ENCODE measurements around the gene SLC49A3.
"Not testable (repeated sequence)": the region's sequence is repeated elsewhere in the genome, so short reads cannot be mapped to it uniquely, and the experiment has no call there.

SLC49A3 gene

DNA sequence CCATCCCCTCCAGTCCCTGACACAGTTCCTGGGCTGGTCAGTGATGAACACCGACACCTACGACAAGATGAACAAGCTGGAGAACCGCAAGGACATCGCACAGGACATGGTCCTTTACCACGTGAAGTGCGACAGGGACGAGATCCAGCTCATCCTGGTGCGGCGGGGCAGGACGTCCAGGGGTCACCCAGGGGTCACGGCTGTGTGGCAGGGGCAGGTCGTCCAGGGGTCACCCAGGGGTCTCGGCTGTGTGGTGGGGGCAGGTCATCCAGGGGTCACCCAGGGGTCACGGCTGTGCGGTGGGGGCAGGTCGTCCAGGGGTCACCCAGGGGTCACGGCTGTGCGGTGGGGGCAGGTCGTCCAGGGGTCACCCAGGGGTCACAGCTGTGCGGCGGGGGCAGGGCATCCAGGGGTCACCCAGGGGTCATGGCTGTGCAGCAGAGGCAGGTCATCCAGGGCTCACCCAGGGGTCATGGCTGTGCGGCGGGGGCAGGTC is 31.6 kb downstream of the SLC49A3 start:
- FAIRE-seq: no peak
- no peak for DNase-seq (ENCODE audit: extremely low spot score, insufficient read length, low read depth)

DNA sequence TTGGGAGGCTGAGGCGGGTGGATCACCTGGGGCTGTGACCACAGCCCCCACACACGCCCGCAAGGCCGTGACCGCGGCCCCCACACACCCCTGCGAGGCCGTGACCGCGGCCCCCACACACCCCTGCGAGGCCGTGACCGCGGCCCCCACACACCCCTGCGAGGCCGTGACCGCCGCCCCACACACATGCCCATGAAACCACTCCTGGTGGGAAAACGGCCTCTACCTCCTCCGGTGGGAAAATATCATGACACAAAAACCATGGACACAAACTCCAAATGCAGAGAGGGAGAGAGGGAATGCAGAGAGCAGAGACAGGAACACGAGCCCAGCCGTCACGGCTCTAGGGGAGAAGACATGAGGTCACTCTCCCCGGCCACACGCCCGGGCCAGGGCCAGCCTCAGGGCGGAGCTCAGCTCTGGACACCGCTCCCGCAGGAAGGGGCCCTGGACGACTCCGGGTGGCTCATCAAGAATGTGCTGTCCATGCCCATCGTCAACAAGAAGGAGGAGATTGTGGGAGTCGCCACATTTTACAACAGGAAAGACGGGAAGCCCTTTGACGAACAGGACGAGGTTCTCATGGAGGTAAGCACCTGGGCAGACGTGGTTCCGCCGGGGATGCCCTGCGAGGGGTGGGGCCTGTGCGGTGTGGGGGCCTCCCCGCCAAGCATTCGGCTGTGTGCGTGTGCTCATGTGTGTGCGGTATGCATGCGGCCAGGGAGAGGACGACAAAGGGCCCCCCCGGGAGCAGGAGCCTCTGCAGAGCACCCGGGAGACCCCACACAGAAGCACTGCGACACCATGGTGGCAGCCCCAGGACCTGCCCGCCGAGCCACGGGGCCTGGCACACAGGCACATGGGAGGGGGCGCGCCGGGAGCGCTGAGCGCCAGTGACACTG is 32.3 kb downstream of the SLC49A3 start:
- DNase-seq (ENCODE audit: extremely low spot score, insufficient read length, low read depth): no peak
- no peak for FAIRE-seq

DNA sequence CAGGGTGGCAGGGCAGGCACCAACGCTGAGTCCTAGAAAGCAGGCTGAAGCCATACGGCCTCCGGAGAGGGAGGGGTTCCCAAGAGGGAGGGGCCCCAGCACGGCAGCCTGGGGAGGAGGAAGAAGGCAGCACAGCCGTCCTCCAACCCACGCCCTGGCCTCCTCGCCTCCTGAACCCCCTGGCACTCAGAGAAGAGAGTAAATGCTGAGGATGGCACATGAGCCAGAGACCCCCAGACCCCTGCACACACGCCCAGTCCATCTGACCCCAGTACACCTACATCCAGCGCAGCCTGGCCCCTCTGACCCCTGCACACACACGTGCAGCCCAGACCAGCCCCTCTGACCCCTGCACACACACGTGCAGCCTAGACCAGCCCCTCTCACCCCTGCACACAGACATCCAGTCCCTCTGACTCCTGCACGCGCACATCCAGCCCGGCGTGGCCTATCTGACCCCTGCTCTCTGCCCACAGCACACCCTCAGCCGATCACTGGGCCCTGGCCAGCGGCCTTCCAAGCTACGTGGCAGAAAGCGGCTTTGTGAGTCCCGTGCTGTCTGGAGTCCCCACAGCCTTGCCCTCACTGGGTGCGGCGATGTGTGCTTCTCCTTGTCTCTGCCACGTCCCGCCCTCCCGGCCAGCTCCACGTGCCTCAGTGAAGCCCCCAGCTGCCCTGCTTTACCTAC is 33.3 kb downstream of the SLC49A3 start:
- no peak for FAIRE-seq
- DNase-seq (ENCODE audit: extremely low spot score, insufficient read length, low read depth): no peak

DNA sequence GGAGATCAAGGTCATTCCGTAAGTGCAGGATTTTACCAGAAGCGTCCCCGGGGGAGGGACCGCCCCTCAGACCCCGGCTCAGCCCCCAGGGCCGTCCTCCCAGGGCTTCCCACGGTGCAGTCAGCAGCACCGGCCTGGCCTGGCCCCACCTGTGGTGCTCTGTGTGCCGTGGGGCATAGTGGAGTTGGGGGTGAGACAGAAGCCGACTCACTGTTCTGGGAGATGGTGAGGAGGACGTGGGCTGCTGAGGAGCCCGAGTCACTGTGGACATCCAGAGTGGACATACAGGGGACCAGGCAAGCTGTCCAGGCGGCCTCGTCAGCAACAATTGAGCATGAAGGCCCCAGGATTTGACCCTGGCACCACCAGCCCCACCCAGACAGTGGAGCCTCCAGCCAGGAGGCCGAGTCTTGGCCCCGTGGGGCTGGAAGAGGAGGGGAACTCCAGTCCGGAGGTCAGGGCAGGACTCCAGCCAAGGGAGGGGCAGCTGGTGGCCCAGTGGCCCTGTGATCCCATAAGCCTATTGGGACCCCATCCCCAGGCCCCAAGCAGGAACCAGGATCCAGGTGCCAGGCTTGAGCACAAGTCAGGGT is 34.0 kb downstream of the SLC49A3 start:
- FAIRE-seq (no peak), DNase-seq (ENCODE audit: extremely low spot score, insufficient read length, low read depth) (no peak)

DNA sequence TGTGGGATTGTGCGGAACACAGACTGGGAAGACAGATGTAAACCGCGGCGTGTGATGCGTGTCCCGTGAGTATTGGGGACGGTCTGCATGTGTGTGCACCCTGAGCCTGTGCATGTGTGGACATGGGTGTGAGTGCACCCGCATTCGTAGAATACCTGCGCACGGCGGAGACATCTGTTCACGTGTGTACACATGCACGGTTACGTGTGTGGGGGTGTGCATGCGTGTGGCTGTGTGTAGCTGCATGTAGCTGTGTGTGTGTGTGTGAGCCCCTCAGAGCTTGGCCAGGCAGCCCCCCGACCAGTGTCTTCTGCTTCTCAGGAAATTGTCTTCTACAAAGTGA is 34.5 kb downstream of the SLC49A3 start:
- FAIRE-seq (no peak), DNase-seq (ENCODE audit: extremely low spot score, insufficient read length, low read depth) (no peak)

DNA sequence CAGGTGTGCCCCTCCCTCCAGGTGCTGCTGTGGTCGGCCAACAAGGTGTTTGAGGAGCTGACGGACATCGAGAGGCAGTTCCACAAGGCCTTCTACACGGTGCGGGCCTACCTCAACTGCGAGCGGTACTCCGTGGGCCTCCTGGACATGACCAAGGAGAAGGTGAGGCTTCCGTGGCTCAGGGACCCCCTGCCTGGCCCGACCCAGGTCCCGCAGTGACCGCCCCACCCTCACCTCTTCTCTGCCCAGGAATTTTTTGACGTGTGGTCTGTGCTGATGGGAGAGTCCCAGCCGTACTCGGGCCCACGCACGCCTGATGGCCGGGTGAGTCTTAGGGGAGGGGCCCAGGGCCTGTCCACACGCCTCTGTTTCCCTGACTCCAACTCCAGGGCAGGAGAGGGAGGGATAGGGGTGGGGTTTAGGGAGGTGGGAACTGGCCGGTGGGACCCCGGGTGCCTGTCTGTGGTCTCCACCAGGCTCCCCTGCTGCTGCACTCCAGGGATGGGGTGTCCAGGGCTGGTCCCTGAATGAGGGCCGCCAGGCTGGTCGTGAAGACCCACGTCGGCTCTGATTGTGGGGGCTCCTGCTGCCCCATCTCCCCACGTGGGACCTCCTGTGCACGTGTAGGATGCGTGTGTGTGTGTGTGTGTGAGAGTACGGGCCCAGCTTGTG is 35.0 kb downstream of the SLC49A3 start:
- FAIRE-seq (no peak), DNase-seq (ENCODE audit: extremely low spot score, insufficient read length, low read depth) (no peak)

DNA sequence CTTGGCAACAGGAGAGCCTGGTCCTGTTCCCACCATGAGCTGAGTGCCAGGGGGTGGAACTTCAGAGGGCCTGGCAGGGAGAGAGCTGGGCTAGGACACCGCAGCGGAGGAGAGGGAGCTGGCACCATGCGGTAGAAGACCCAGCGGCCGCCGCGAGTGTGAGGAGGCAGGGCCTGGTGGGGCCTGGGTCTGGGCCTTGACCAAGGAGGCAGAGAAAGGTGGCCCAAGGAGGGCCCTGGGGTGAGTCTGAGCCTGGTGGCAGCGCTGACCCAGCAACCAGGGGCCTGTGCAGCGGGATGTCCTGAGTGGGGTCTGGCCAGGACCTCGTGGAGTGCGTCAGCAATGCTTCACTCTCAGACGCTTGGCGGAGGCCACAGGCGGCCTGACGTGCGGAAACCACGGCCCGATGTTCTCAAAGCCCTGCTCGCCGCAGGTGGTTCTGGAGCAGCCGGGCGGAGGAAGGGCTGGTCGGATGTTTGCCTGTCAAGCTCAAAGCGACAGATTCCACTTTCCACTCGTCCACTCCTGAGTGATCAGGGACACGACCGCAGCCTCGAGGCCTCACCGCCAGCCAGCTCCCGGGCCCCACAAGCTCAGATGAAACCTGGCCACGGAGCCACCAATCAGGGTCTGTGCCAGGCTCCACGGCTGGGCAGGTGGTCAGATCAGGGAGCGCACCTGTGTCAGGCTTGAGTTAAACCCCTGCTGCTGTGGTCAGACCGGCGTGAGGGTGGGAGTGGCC is 35.7 kb downstream of the SLC49A3 start:
- DNase-seq (ENCODE audit: extremely low spot score, insufficient read length, low read depth): no peak
- FAIRE-seq: no peak

DNA sequence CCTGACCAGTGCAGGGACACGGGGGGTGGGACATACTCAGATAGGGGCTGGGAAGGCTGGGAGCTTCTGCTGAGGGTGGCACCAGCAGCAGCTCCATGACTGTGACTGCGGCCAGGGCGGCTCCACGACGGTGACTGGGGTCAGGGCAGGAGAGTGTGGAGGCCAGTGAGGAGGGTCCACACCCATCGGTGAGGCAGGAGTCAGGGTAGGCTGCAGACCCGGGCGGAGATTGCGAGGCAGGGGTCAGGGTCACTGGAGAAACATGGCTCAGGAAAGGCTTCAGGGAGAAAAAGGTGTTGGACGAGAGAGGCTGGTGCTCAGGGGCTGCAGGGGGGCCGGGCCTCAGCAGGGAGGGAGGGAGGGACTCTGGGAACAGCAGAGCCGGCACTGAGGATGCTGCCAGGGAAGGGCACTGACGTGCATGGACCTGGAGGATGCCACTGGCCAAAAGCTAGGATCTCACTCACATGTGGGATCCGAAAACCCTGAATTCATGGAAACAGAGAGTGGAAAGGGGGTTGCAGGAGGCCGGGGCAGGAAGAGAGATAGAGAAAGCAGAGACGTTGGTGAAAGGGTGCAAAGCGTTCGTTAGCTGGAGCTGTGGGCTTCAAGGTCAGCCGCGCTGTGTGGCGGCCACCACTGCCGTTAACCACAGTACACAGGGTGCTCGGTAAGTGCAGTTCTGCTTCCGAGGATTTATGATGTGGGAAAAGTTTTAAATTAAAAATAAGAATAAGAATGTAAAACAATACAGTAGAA is 36.9 kb downstream of the SLC49A3 start:
- FAIRE-seq (no peak), DNase-seq (ENCODE audit: extremely low spot score, insufficient read length, low read depth) (no peak)

DNA sequence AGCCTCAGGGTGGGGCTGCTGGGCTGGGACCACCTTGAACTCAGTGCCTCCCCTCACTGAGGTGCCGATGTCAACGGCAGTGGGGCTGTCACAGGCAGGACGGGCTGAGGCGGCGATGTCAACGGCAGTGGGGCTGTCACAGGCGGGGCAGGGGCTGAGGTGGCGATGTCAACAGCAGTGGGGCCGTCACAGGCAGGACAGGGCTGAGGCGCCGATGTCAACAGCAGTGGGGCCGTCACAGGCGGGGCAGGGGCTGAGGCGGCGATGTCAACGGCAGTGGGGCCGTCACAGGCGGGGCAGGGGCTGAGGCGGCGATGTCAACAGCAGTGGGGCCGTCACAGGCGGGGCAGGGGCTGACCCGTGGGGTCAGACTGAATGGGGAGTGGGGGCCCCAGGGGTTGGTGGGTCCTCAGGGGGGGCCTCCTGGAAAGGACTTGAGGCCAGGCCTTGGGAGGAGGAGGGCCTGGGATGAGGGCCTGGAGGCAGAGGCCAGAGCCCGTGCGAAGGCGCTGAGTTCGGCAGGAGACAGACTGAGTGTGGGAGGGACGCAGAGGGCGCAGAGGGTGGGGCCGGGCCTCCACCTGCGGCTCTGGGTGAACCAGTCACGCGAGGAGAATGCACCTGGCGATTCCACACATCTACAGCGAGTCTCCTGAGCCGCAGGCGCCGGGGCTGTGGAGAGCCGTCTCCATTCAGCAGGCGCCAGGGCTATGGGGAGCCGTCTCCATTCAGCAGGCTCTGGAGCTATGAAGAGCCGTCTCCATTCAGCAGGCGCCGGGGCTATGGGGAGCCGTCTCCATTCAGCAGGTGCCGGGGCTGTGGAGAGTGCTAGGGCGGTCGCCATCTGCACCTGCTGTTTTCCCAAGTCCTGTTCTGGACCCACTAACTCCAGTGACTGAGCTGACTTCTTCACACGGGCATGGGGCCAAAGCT is 37.7 kb downstream of the SLC49A3 start:
- no peak for DNase-seq (ENCODE audit: extremely low spot score, insufficient read length, low read depth)
- FAIRE-seq: no peak

DNA sequence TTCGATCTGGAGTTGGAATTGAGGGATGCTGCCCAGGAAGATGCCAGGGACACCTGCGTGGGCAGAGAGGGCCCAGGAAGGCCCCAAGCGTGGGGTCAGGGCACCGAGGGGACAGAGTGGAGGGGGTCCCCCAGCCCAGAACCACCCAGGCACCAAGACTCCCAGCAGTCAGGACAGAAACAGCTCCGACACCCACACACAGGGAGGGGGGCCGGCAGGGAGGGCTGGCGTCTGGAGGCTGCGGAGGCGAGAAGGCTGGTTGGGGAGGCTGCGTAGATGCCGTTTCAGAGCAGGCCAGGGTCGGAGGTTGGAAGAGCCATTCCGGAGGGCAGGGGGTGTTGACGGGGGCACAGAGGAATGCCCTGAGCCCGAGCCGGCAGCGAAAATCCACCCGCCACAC is 38.5 kb downstream of the SLC49A3 start:
- FAIRE-seq (no peak), DNase-seq (ENCODE audit: extremely low spot score, insufficient read length, low read depth) (no peak)

DNA sequence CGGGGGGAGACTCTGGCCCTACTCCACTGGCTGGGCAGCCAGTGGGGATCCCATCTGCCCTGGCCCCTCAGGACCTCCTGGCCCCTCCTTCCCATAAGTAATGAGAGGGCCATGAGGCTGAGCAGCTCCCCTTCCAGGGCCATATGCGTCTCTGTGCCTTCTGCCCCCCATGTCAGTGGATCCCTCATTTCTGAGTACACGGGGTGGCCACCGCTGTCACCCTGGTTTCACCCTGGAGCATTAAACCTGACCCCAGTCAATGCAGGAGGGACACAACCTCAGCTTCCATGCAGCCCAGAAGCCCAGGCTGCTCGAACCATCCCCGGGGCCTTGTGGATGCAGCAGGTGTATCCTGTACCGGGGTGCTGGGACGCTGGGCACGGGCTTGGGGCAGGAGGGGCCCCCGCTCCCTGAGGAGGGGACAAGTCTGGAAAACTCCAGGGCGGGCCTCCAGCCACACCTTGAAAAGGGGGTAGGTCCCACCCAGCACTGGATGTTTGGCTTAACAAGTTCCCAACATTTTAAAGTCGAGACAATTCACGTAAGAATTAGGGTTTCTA is 39.1 kb downstream of the SLC49A3 start:
- DNase-seq (ENCODE audit: extremely low spot score, insufficient read length, low read depth) (no peak), FAIRE-seq (no peak)

DNA sequence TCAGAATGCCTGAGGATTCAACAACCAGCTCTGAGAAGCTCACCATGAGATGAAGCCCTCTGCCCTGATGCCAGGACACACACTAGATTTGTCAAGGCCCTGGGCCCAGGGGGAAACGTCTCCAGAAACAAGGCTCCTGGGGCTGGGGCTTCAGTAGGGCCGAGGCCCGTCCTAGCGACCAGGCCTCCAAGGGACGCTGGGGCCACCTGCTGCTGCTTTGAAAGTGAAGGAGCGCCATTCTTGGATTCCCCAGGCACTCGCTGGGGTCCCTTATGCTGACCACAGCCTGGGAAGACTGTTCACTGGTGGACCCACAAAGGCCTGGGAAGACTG is 39.7 kb downstream of the SLC49A3 start:
- DNase-seq (ENCODE audit: extremely low spot score, insufficient read length, low read depth): no peak

DNA sequence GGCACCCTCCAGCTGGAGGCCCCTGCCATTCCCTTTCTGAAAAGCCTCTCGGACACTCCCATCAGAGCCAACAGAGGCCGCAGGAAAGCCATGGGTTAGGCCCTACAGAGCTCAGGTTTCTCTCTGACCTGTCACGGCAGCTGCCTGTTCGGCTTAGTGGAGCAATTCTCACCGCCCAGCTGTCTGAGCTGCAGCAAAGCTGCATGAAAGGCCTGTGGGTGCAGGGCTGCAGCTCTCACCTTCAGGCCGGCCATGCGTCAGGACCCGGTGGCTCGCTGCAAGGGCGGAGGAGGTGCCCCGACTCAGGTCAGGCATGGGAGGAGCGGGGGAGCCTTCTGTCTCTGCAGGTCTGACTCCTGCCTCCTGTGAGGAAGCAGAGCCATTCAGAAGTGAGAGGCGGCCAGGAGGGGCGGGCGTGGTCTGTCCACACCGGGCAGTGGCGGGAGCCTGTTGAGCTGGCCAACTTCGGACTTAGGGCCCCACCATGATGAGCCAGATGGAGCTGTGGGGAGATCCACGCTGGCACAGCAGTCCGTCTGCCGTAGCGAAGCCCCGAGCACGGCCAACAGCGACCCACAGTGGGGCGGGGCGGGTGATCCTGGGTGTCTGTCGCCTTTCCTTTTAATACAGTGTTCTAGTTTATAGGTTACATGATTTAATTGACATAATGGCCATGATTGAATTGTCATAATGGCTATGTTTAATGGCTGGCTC is 40.2 kb downstream of the SLC49A3 start:
- DNase-seq (ENCODE audit: extremely low spot score, insufficient read length, low read depth) (no peak), FAIRE-seq (no peak)

More for the DNA sequence above, 39.7 kb downstream of the SLC49A3 start:
- FAIRE-seq: no peak

DNA sequence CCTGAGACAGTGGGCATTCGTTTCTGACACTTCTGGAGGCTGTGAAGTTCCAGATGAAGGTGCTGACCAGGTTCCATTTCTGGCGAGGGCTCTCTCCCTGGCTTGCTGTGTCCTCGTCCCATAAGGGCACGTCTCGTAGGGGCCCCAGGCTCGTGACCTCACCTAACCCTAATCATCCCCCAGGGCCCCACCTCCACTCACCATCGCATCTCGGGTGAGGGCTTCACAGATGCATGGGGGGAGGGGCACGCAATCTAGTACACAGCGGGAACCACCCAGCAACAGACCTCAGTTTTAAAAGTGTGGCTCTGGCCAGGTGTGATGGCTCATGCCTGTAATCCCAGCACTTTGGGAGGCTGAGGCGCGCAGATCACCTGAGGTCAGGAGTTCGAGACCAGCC is 41.5 kb downstream of the SLC49A3 start:
- FAIRE-seq (no peak), DNase-seq (ENCODE audit: extremely low spot score, insufficient read length, low read depth) (no peak)

DNA sequence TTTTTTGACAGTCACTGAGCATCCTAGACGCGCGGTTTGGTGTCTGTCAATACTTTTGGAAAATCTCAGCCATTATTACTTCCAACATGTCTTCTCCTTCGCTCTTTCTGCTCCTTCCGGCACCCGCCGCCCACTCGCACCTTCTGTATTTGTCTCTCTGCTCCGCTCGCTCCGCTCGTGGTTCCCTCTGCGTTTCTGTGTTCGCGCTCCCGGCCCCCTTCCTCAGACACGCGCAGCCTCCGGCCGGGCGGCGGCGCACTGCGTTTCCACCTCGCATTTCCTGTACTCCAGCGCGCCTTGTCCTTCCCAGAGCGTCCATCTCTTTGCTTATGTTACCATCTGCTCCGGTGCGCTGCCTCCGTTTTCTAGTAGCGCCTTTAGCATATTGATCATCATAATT is 42.5 kb downstream of the SLC49A3 start:
- FAIRE-seq: no peak
- no peak for DNase-seq (ENCODE audit: extremely low spot score, insufficient read length, low read depth)

DNA sequence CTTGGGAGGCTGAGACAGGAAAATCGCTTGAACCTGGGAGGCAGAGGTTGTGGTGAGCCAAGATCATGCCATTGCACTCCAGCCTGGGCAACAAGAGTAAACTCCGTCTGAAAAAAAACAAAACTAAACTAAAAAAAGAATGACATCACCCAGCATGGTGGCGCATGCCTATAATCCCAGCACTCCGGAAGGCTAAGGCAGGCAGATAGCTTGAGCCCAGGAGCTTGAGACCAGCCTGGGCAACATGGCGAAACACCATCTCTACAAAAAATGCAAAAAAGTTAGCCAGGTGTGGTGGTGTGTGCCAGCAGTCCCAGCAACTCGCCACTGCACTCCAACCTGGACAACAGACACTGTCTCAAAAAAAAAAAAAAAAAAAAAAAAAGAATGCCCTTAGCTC is 46.6 kb downstream of the SLC49A3 start:
- not testable (repeated sequence) for FAIRE-seq; DNase-seq (ENCODE audit: extremely low spot score, insufficient read length, low read depth)

DNA sequence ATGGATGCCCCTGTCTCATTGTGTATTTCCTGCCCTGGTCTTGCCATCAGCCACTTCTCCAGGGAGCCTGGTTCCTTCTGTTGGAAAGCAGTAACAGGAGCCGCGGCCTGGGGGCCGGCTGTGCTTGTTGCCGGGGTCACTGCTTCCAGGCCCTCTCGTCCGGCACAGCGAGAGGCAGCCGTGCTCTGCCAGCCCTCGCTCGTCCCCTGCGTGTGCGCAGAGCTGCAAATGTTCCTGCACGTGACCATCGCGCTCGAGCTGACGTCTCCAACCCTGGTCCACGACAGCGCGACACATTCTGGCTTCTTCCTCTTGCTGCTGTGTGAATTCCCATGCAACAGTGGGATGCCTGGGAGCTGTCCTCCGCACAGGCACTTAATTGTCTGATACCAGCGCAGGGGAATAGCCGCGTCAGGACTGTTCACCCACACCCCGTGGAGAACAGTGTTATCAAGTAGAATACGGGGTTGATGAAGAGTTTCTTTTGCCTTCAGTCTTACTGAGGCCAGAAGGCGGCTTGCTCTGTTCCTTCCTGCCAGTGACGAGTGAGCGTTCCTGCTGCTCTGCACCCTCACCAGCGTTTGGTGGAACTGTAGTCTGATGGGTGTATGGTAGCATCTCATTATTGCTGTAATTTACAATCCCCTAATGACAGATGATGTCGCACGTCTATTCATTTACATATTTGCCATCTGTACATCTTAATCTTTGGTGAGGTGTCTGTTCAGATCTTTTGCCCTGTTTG is 51.2 kb downstream of the SLC49A3 start:
- FAIRE-seq: no peak
- no peak for DNase-seq (ENCODE audit: extremely low spot score, insufficient read length, low read depth)
